ENCODE data around the gene OCIAD1.

DNA sequence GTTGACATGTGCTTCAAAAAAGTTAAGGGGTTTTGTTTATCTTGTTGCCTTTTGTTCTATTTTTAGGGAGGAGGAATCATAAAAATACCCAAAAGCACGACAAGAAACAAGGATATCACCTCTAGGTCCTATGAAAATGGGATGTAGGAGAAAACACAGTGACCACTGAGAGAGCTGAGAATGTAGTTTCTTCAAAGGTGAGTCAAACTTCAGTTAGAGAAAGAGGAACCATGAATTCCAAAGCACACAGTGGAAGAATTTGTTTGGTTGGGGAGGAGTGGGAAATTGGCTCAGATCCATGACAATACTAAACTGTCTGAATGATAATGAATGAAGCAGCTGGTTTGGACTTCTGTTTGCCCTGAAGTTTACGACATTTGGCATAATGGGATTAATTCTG lies 31.7 kb upstream of the OCIAD1 start:
- TF ChIP-seq POLR2A (IDR thresholded peaks at IDR 0.05) (no peak), POLR2AphosphoS5 (IDR thresholded peaks at IDR 0.05) (no peak)
- TF ChIP-seq, protein P1, sequence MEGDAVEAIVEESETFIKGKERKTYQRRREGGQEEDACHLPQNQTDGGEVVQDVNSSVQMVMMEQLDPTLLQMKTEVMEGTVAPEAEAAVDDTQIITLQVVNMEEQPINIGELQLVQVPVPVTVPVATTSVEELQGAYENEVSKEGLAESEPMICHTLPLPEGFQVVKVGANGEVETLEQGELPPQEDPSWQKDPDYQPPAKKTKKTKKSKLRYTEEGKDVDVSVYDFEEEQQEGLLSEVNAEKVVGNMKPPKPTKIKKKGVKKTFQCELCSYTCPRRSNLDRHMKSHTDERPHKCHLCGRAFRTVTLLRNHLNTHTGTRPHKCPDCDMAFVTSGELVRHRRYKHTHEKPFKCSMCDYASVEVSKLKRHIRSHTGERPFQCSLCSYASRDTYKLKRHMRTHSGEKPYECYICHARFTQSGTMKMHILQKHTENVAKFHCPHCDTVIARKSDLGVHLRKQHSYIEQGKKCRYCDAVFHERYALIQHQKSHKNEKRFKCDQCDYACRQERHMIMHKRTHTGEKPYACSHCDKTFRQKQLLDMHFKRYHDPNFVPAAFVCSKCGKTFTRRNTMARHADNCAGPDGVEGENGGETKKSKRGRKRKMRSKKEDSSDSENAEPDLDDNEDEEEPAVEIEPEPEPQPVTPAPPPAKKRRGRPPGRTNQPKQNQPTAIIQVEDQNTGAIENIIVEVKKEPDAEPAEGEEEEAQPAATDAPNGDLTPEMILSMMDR (IDR thresholded peaks at IDR 0.05): no peak

All from breast epithelium (tissue), 3 donors.